CD4-positive, alpha-beta memory T cell (primary cell): ENCODE data around the gene STAG1. TPM values are rescaled to one million over a fixed set of nuclear protein-coding genes. Genes with fewer than 3 reads are reported as not detected.
A peak's percentile ranks its signal among the peaks of the same experiment; 100 is the strongest.

ENCODE experiments used
- CTCF ChIA-PET: fragments of 350-600 bp; sonication (Branson Sonifier 250); formaldehyde crosslinking; loops from one replicate; lab custom pipeline; 2021; ENCODE audit warnings: inconsistent platforms; ENCODE audit not compliant: partially characterized antibody; lab: Charles Lee
- POLR2A ChIA-PET: fragments of 350-600 bp; sonication (Branson Sonifier 250); formaldehyde crosslinking; loops from one replicate; lab custom pipeline; 2021; ENCODE audit not compliant: partially characterized antibody; lab: Charles Lee
- DNase-seq, 5 donors: peaks; one replicate each; pipeline versions ENCODE4 v3.0.0 to v3.0.0-alpha.2; 2020 to 2022; ENCODE audit warnings: mixed read lengths in 1 of 5
- H3K27ac ChIP-seq: one replicate; pipeline ENCODE4 v1.7.0; 2013; ENCODE audit warnings: low read depth, low read length
- H3K27me3 ChIP-seq: 2 replicates; pipeline ENCODE4 v1.7.0; 2013; ENCODE audit warnings: mild to moderate bottlenecking, low read length, moderate library complexity; ENCODE audit not compliant: insufficient read depth
- H3K36me3 ChIP-seq: 2 replicates; pipeline ENCODE4 v1.7.0; 2013; ENCODE audit warnings: mild to moderate bottlenecking, low read length, moderate library complexity; ENCODE audit not compliant: insufficient read depth
- H3K4me1 ChIP-seq: 2 replicates; pipeline ENCODE4 v1.7.0; 2013; ENCODE audit warnings: mild to moderate bottlenecking, low read length, moderate library complexity; ENCODE audit not compliant: insufficient read depth
- H3K4me3 ChIP-seq, 2 donors: one replicate each; pipeline ENCODE4 v1.7.0; 2013; ENCODE audit warnings: low read length in 2 of 2, mild to moderate bottlenecking in 1 of 2
- H3K9me3 ChIP-seq, 2 donors: one replicate each; pipeline ENCODE4 v1.7.0; 2013; ENCODE audit warnings: low read length in 2 of 2, control low read depth in 1 of 2; ENCODE audit not compliant: control insufficient read depth in 1 of 2
- H3K27ac Mint-ChIP-seq, 7 donors: one replicate each; pipeline ENCODE4 v1.8.0; 2020 to 2021; ENCODE audit warnings: mixed read lengths in 7 of 7, mild to moderate bottlenecking in 6 of 7, inconsistent platforms in 3 of 7, moderate library complexity in 3 of 7
- H3K27me3 Mint-ChIP-seq, 2 donors: one replicate each; pipeline ENCODE4 v1.8.0; 2020 to 2021; ENCODE audit warnings: mixed read lengths in 2 of 2
- H3K36me3 Mint-ChIP-seq, 2 donors: one replicate each; pipeline ENCODE4 v1.8.0; 2020 to 2021; ENCODE audit warnings: mixed read lengths in 2 of 2, inconsistent platforms in 1 of 2, mild to moderate bottlenecking in 1 of 2
- H3K4me1 Mint-ChIP-seq, 4 donors: one replicate each; pipeline ENCODE4 v1.8.0; 2020 to 2021; ENCODE audit warnings: mixed read lengths in 4 of 4, mild to moderate bottlenecking in 1 of 4
- H3K4me3 Mint-ChIP-seq, 8 donors: one replicate each; pipeline ENCODE4 v1.8.0; 2020 to 2021; ENCODE audit warnings: mixed read lengths in 8 of 8, mild to moderate bottlenecking in 7 of 8, moderate library complexity in 6 of 8, inconsistent platforms in 3 of 8
- H3K9me3 Mint-ChIP-seq, 8 donors: one replicate each; pipeline ENCODE4 v1.8.0; 2020 to 2021; ENCODE audit warnings: mixed read lengths in 8 of 8, mild to moderate bottlenecking in 5 of 8, inconsistent platforms in 3 of 8, moderate library complexity in 1 of 8
- intact Hi-C: fragments of 100-400 bp; cut with micrococcal nuclease; formaldehyde crosslinking; loops from one replicate; pipeline ENCODE4 v1.15.1; 2023
- polyA plus RNA-seq, 2 donors: library from polyadenylated mRNA; unstranded; fragments of 300-500 nt; fragmentation: Illumina TruSeq; gene quantifications; one replicate each; pipeline ENCODE4 v1.2.3, GENCODE V29; 2021
- total RNA-seq, 2 experiments: library from RNA; stranded (reverse); gene quantifications; one replicate each; pipeline ENCODE4 v1.2.3, GENCODE V29; 2021

The STAG1 gene
- total and polyA plus RNA-seq, 4 experiments from 2014 or later: 17.6 to 56.1 (median 37.1) TPM

DNA sequence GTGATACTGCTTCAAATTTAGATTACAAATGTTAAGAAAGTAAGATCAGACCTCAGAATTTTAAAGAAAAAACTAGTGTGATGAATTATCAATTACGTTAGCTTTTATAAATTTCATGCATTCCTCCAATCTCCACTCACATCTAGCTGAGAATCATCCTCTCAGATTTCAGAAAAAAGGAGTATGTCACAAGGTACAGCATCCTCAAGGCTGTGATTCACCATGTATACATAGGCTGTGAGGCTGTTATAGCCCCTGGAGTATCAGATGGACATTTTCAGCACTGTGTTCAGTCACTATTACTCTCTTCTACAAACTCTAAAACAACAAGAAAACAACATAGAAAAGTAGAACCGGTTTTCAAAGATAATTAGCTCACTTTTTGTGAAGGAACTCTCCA is 287.7 kb downstream of the STAG1 start:
- no peaks in the 10 kb centered on the region for H3K27me3 Mint-ChIP-seq
- CTCF ChIA-PET: interaction anchor here (0.8 to 2.0 kb wide), 3 partner anchors 72 to 549 kb away, joined by 3 to 9 read pairs (median 4); partner anchors contain the start of gene STAG1
- POLR2A ChIA-PET: no interaction called here
- H3K9me3 ChIP-seq: no peaks in the 10 kb centered on the region
- H3K36me3 ChIP-seq: no peaks in the 10 kb centered on the region
- H3K36me3 Mint-ChIP-seq: peaks cover 62 to 64% of the 10 kb centered on the region in 2 donors
- peaks cover 0 to 13% (median 8%) of the 10 kb centered on the region in 4 donors for H3K4me1 Mint-ChIP-seq
- no peak overlapping the region for H3K4me3 ChIP-seq
- H3K27ac Mint-ChIP-seq: no peak overlapping the region
- intact Hi-C loops: no loop called here
- H3K4me3 Mint-ChIP-seq: no peak overlapping the region
- peaks cover 5 to 24% (median 13%) of the 10 kb centered on the region in 8 donors for H3K9me3 Mint-ChIP-seq
- no peaks in the 10 kb centered on the region for H3K4me1 ChIP-seq
- DNase-seq: no peak
- H3K27me3 ChIP-seq: no peaks in the 10 kb centered on the region
- no peak overlapping the region for H3K27ac ChIP-seq

DNA sequence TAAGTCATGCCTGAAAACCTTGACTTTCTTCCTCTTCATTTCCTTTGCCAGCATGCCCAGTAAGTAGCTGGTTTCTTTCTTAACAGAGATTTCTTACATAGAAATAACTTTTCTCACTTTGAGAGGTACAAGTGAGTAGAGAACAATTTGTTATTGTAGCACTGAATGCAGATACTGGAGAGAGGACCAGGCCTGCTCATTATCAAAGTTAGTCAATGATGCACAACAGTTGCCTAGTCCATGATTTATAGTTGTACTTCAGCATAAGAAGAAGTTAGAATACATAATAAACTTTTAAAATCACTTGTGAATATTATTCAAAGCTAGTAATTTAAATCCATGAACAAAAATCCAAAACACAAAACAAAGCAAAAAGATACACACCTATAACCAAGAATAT is 289.0 kb downstream of the STAG1 start:
- Mint-ChIP-seq H3K36me3 (peaks cover 70 to 75% of the 10 kb centered on the region in 2 donors), H3K4me3 (no peak overlapping the region), H3K27ac (no peak overlapping the region), H3K27me3 (no peaks in the 10 kb centered on the region), H3K9me3 (peaks cover 5 to 34% (median 16%) of the 10 kb centered on the region in 8 donors), H3K4me1 (peaks cover 0 to 13% (median 8%) of the 10 kb centered on the region in 4 donors)
- H3K36me3 ChIP-seq: no peaks in the 10 kb centered on the region
- no peak overlapping the region for H3K27ac ChIP-seq
- ChIA-PET POLR2A (no interaction called here), CTCF (no interaction called here)
- no peak for DNase-seq
- no peaks in the 10 kb centered on the region for H3K27me3 ChIP-seq
- H3K4me3 ChIP-seq: no peak overlapping the region
- H3K4me1 ChIP-seq: no peaks in the 10 kb centered on the region
- intact Hi-C loops: no loop called here
- no peaks in the 10 kb centered on the region for H3K9me3 ChIP-seq

DNA sequence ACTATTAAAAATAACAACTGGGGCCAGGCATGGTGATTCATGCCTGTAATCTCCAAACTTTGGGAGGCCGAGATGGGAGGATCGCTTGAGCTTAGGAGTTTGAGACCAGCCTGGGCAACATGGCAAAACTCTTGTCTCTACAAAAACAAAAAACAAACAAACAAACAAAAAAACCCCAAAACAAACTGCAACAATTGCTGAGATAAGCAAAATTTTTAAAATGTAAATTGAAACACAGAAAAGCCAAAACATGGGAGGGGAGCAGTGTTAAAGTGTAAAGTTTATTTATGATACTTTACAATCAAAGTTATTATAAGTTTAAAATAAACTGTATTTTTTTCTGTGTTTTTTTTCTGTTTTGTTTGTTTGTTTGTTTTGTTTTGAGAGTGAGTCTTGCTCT is 294.4 kb downstream of the STAG1 start:
- peaks cover 0 to 5% (median under 1%) of the 10 kb centered on the region in 4 donors for H3K4me1 Mint-ChIP-seq
- ChIA-PET POLR2A (no interaction called here), CTCF (no interaction called here)
- no peak overlapping the region for H3K4me3 ChIP-seq
- H3K27me3 Mint-ChIP-seq: no peaks in the 10 kb centered on the region
- no peaks in the 10 kb centered on the region for H3K4me1 ChIP-seq
- peaks cover 67 to 77% of the 10 kb centered on the region in 2 donors for H3K36me3 Mint-ChIP-seq
- H3K36me3 ChIP-seq: no peaks in the 10 kb centered on the region
- H3K27ac Mint-ChIP-seq: no peak overlapping the region
- intact Hi-C loops: no loop called here
- no peak for DNase-seq
- H3K27ac ChIP-seq: no peak overlapping the region
- peaks cover 0 to 17% of the 10 kb centered on the region in 2 donors for H3K9me3 ChIP-seq
- H3K9me3 Mint-ChIP-seq: peaks cover 4 to 59% (median 41%) of the 10 kb centered on the region in 8 donors
- no peaks in the 10 kb centered on the region for H3K27me3 ChIP-seq
- H3K4me3 Mint-ChIP-seq: no peak overlapping the region

DNA sequence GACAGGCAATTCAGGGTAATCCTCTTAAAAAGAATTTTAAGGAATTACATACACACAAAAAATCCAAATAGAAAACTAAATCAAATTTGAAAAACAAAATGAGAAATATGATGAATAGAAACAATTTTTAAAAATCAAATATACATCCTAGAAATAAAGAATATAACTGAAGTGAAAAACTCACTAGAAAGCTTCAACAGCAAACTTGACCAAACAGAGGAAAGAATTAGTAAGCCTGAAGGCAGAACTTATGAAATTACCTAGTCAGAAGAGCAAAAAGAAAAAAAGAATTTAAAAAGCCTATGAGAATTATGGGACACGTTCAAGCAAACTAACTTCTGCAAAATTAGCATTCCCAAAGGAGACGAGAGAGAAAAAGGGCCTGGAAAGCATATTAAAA is 296.0 kb downstream of the STAG1 start:
- POLR2A ChIA-PET: no interaction called here
- H3K27me3 ChIP-seq: no peaks in the 10 kb centered on the region
- CTCF ChIA-PET: no interaction called here
- no peak overlapping the region for H3K4me3 ChIP-seq
- intact Hi-C loops: no loop called here
- peaks cover 56 to 69% of the 10 kb centered on the region in 2 donors for H3K36me3 Mint-ChIP-seq
- no peak for DNase-seq
- H3K27ac ChIP-seq: no peak overlapping the region
- H3K9me3 Mint-ChIP-seq: peaks cover 2 to 57% (median 38%) of the 10 kb centered on the region in 8 donors
- H3K36me3 ChIP-seq: no peaks in the 10 kb centered on the region
- no peaks in the 10 kb centered on the region for H3K4me1 ChIP-seq
- H3K27ac Mint-ChIP-seq: no peak overlapping the region
- peaks cover 0 to 5% (median under 1%) of the 10 kb centered on the region in 4 donors for H3K4me1 Mint-ChIP-seq
- H3K27me3 Mint-ChIP-seq: no peaks in the 10 kb centered on the region
- H3K9me3 ChIP-seq: peaks cover 0 to 17% of the 10 kb centered on the region in 2 donors
- H3K4me3 Mint-ChIP-seq: no peak overlapping the region

DNA sequence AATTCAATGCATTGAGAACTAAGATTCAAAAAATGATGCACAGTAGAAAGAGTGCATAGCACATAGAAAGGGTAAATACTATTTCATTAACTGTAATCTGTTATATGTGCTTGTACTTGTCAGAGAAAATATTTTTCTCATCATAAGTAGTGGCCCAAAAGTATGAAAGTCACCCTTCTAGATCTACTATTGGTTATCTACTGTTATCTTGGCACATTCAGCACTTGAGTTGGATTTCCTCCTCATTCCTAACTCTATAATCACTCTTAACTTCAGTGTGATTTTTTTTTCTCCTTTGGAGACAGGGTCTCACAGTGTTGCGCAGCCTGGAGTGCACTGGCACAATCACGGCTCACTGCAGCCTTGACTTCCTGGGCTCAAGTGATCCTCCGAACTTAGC is 307.6 kb downstream of the STAG1 start:
- peaks cover 8% of the 10 kb centered on the region for H3K36me3 ChIP-seq
- no peaks in the 10 kb centered on the region for H3K9me3 ChIP-seq
- H3K27me3 ChIP-seq: no peaks in the 10 kb centered on the region
- intact Hi-C loops: no loop called here
- Mint-ChIP-seq H3K27ac (no peak overlapping the region), H3K4me1 (peaks cover 0 to 5% (median 1%) of the 10 kb centered on the region in 4 donors), H3K36me3 (peaks cover 37 to 40% of the 10 kb centered on the region in 2 donors), H3K9me3 (no peaks in the 10 kb centered on the region), H3K4me3 (no peak overlapping the region), H3K27me3 (no peaks in the 10 kb centered on the region)
- POLR2A ChIA-PET: no interaction called here
- H3K4me3 ChIP-seq: no peak overlapping the region
- H3K27ac ChIP-seq: no peak overlapping the region
- CTCF ChIA-PET: no interaction called here
- H3K4me1 ChIP-seq: no peaks in the 10 kb centered on the region
- no peak for DNase-seq

DNA sequence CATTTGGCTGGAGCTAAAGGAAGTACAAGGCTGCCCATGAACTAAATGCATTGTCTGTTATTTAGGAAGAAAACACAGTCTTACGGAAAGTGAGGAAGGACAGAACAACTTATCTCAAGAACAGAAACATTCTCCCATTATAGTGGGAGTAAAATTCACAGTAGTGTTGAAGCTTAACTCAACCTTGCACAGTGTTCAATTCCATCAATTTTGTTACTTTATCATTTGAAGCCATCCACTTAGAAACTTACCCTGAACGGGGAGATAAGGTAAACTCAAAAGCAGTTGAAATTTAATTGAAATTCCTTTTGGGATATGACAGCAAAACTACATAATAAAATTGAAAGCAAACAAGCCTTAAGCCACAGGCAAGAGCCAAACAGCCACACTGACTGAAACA is 315.1 kb downstream of the STAG1 start:
- POLR2A ChIA-PET: no interaction called here
- Histone ChIP-seq H3K4me3 (no peak overlapping the region), H3K4me1 (no peaks in the 10 kb centered on the region), H3K9me3 (no peaks in the 10 kb centered on the region), H3K36me3 (peaks cover 6% of the 10 kb centered on the region), H3K27ac (no peak overlapping the region), H3K27me3 (no peaks in the 10 kb centered on the region)
- Mint-ChIP-seq H3K9me3 (peaks cover 0 to 1% (median 0%) of the 10 kb centered on the region in 8 donors), H3K4me3 (no peak overlapping the region), H3K27me3 (no peaks in the 10 kb centered on the region), H3K27ac (peak overlapping the region in 1 of 7 donors; percentile 5), H3K4me1 (peaks cover 0 to 5% (median 0%) of the 10 kb centered on the region in 4 donors), H3K36me3 (peaks cover 26 to 30% of the 10 kb centered on the region in 2 donors)
- CTCF ChIA-PET: interaction anchor here (2.1 kb wide), 1 partner anchor 316 kb away, joined by 6 read pairs; no protein-coding TSS in a partner anchor
- intact Hi-C loops: no loop called here
- DNase-seq: no peak

DNA sequence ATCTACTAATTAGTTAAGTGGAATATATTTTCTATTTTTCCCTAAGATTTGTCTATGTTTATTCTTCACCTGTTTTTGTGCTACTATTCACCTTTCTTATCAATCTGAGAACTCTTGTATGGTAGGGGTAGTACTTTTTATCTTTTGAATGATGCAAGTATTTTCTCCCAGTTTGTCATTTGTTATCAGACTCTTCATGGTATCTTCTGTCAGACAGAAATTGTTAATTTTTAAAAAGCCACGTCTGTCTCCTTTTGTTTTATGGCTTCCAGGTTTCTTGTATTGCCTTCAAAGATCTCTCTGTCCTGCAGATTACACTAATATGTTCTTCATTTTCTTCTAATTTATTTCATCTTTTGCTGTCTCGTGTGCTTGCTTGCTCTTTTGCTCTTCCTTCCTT is 317.7 kb downstream of the STAG1 start:
- no peaks in the 10 kb centered on the region for H3K9me3 ChIP-seq
- no peak overlapping the region for H3K4me3 ChIP-seq
- DNase-seq: no peak
- H3K27ac ChIP-seq: no peak overlapping the region
- peaks cover 0 to 1% (median 0%) of the 10 kb centered on the region in 8 donors for H3K9me3 Mint-ChIP-seq
- CTCF ChIA-PET: no interaction called here
- intact Hi-C loops: no loop called here
- no peaks in the 10 kb centered on the region for H3K4me1 ChIP-seq
- H3K4me3 Mint-ChIP-seq: no peak overlapping the region
- H3K27ac Mint-ChIP-seq: peak overlapping the region in 3 of 7 donors; percentile 9 to 76 (median 49)
- no peaks in the 10 kb centered on the region for H3K4me1 Mint-ChIP-seq
- no peaks in the 10 kb centered on the region for H3K27me3 Mint-ChIP-seq
- POLR2A ChIA-PET: no interaction called here
- peaks cover 20 to 23% of the 10 kb centered on the region in 2 donors for H3K36me3 Mint-ChIP-seq
- H3K27me3 ChIP-seq: no peaks in the 10 kb centered on the region
- H3K36me3 ChIP-seq: no peaks in the 10 kb centered on the region
